K562 (cell line): Measurements from ENCODE around the gene PRTFDC1. TPM values are rescaled to one million over a fixed set of nuclear protein-coding genes. Genes with fewer than 3 reads are reported as not detected.

Experiments
- ARHGAP35 ChIP-seq: fragments of 450-650 bp; IDR thresholded peaks from 2 replicates; pipeline ENCODE4 v1.6.1; 2018; ENCODE audit not compliant: partially characterized antibody
- CUX1 ChIP-seq: fragments of 200-800 bp; sonication (Bioruptor generic); IDR thresholded peaks from 2 replicates; pipeline ENCODE4 v1.6.1; 2016; ENCODE audit warnings: missing genetic modification characterization, missing compliant biosample characterization
- KHSRP ChIP-seq: fragments of 450-650 bp; IDR thresholded peaks from 2 replicates; pipeline ENCODE4 v1.6.1; 2017
- NELFE ChIP-seq: IDR thresholded peaks from 2 replicates; pipeline ENCODE4 v1.6.1; 2011; ENCODE audit warnings: mild to moderate bottlenecking; ENCODE audit not compliant: insufficient read depth, insufficient read length
- POLR2G ChIP-seq: fragments of 200-400 bp; formaldehyde crosslinking; IDR thresholded peaks from 2 replicates; pipeline ENCODE4 v1.6.1; 2017; ENCODE audit warnings: low read depth, mild to moderate bottlenecking, antibody characterized with exemption, low read length, moderate library complexity
- SRSF9 ChIP-seq: fragments of 200-400 bp; formaldehyde crosslinking; IDR thresholded peaks from 2 replicates; pipeline ENCODE4 v1.6.1; 2017; ENCODE audit warnings: low read depth, low read length, borderline replicate concordance
- TSC22D4 ChIP-seq: fragments of 450-650 bp; IDR thresholded peaks from 2 replicates; pipeline ENCODE4 v1.6.1; 2016; ENCODE audit warnings: missing genetic modification characterization, missing biosample characterization, control low read depth
- ZFPM2 ChIP-seq: fragments of 250-450 bp; sonication (Bioruptor Pico); IDR thresholded peaks from 2 replicates; pipeline ENCODE4 v1.5.1; 2022; ENCODE audit warnings: mild to moderate bottlenecking
- ZNF3 ChIP-seq: fragments of 250-450 bp; sonication (Bioruptor Pico); IDR thresholded peaks from 2 replicates; pipeline ENCODE4 v1.5.0; 2021; ENCODE audit warnings: mild to moderate bottlenecking, moderate library complexity
- ZNF318 ChIP-seq, 2 experiments: fragments of 450-650 bp; IDR thresholded peaks; 2 replicates each; pipeline ENCODE4 v1.6.1; 2016; ENCODE audit warnings: mild to moderate bottlenecking in 2 of 2, borderline replicate concordance in 1 of 2, low read depth in 1 of 2, moderate library complexity in 1 of 2
- polyA plus RNA-seq, 8 experiments: library from polyadenylated mRNA; depleted of rRNA in 4 of 8; stranded (reverse) in 5 of 8; unstranded in 3 of 8; fragments of >200 nt; fragmentation: Nextera tagmentation in 2 of 8; fragmentation: Illumina TruSeq in 1 of 8; extraction: Ambion mirVana in 2 of 8; extraction: Trizol in 1 of 8; gene quantifications; 2 replicates each; pipeline versions ENCODE4 v1.2.1 to v1.2.3, GENCODE V29; 2011 to 2014; ENCODE audit warnings: inconsistent platforms in 1 of 8, missing spikeins in 1 of 8
- total RNA-seq, 7 experiments: library from RNA; depleted of rRNA in 6 of 7; stranded (reverse); fragments of >200 nt in 6 of 7; fragmentation: Illumina TruSeq in 2 of 7; extraction: Trizol in 2 of 7; gene quantifications; 2 replicates each; pipeline versions ENCODE4 v1.2.1 to v1.2.3, GENCODE V29; 2011 to 2021; ENCODE audit warnings: low replicate concordance in 1 of 7
- TF ChIP-seq, protein P1 (sequence below): fragments of 450-650 bp; conservative IDR thresholded peaks from 2 replicates; pipeline ENCODE4 v1.6.1; 2016; ENCODE audit warnings: missing genetic modification characterization, low read depth, mild to moderate bottlenecking, missing compliant biosample characterization, moderate library complexity

The PRTFDC1 gene
- total and polyA plus RNA-seq, 9 of the 15 experiments (the other 6 are each of a cell fraction or from before 2014, with no cell fraction given) = 7.0 to 27.6 (median 10.0) TPM

DNA sequence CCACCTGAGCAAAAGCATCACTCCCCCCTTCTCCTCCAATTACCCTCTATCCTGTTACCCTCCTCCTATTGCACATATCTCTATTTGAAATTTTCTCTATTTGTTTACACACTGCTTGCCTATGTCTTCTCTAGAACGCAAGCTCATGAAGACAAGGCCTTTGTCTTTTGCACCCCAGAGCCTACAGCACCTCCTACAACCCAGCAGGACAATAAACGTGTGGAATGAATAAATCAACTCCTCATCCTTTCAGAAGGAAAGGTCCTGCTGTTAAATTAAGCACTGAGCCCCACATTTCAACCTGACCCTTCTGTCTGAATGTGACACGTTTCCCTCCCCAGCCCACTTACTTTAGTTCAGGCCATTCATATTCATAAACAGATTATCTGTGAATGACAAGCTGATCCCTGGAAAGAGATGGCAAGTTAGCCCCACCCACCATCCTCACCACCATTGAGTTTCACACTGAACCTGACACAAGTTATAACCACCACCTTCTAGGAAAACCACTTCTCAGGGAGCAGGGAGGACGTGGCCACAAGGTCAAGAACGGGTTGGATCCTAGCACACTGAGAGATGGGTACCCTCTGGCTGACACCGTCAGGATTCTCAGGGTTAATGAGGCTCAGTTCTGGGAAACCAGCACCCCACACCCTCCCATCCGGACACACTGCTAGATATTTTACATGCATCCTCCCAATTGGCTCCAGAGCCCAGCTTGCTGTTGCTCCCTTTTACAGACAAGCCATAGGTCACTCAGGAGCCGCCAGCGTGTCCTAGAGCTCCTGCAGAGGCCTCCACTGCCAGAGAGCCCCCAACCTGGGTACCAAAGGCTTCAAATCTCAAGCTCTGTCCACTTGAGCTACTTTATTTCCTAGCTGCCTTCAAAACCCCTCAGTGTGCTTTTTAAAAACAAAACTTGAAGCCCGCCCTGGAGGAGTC lies 934 bp downstream of the PRTFDC1 start (continued):
- TF ChIP-seq, protein P1, sequence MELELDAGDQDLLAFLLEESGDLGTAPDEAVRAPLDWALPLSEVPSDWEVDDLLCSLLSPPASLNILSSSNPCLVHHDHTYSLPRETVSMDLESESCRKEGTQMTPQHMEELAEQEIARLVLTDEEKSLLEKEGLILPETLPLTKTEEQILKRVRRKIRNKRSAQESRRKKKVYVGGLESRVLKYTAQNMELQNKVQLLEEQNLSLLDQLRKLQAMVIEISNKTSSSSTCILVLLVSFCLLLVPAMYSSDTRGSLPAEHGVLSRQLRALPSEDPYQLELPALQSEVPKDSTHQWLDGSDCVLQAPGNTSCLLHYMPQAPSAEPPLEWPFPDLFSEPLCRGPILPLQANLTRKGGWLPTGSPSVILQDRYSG = no peak
- no peak for TF ChIP-seq ZNF318 (IDR thresholded peaks at IDR 0.05; ENCODE audit: borderline replicate concordance in 1 of 2, low read depth in 1 of 2)
- no peak for TF ChIP-seq POLR2G
- no peak for TF ChIP-seq ARHGAP35
- TF ChIP-seq ZFPM2 (CRISPR knock-in tag) = no peak
- TF ChIP-seq TSC22D4 (tag) = no peak
- no peak for TF ChIP-seq CUX1 (CRISPR knock-in tag)
- no peak for TF ChIP-seq KHSRP
- TF ChIP-seq NELFE = no peak
- no peak for TF ChIP-seq ZNF3
- no peak for TF ChIP-seq SRSF9
